Breast epithelium (tissue), 4 donors: ENCODE data around the gene SLC25A48. TPM values are rescaled to one million over a fixed set of nuclear protein-coding genes. Genes with fewer than 3 reads are reported as not detected.

Experiments used
- DNase-seq, 2 donors: peaks; one replicate each; pipeline ENCODE4 v3.0.0-alpha.2; 2019; ENCODE audit warnings: low spot score in 2 of 2
- H3K27ac ChIP-seq, 2 donors: fragments of 200-600 bp; sonication (generic) in 1 of 2; one replicate each; pipeline ENCODE4 v1.5.1; 2016 to 2019; ENCODE audit warnings: mild to moderate bottlenecking in 1 of 2
- H3K27me3 ChIP-seq, 2 donors: fragments of 200-600 bp; sonication (generic) in 1 of 2; one replicate each; pipeline versions ENCODE4 v1.5.1 to v1.6.0; 2017 to 2019; ENCODE audit warnings: control low read depth in 1 of 2, mild to moderate bottlenecking in 1 of 2
- H3K36me3 ChIP-seq: fragments of 200-600 bp; one replicate; pipeline ENCODE4 v1.5.1; 2019
- H3K4me1 ChIP-seq, 2 donors: fragments of 200-600 bp; sonication (generic); one replicate each; pipeline ENCODE4 v1.5.1; 2016 to 2019; ENCODE audit warnings: control low read depth in 1 of 2
- H3K4me3 ChIP-seq, 3 donors: fragments of 200-600 bp; sonication (generic); 1 replicate in 2 of 3; 2 replicates in 1 of 3; pipeline ENCODE4 v1.5.1; 2016 to 2019; ENCODE audit warnings: mild to moderate bottlenecking in 3 of 3, moderate library complexity in 2 of 3
- H3K9me3 ChIP-seq, 2 donors: fragments of 200-600 bp; sonication (generic) in 1 of 2; one replicate each; pipeline ENCODE4 v1.5.1; 2016 to 2019; ENCODE audit warnings: control low read depth in 1 of 2
- POLR2A ChIP-seq: fragments of 450-650 bp; IDR thresholded peaks from one replicate; pipeline ENCODE4 v1.6.1; 2016; ENCODE audit warnings: antibody characterized with exemption, mild to moderate bottlenecking, moderate library complexity
- POLR2AphosphoS5 ChIP-seq, 3 donors: sonication (generic); formaldehyde crosslinking; IDR thresholded peaks; one replicate each; pipeline ENCODE4 v1.6.1; 2017; ENCODE audit warnings: antibody characterized with exemption in 3 of 3
- intact Hi-C: fragments of 100-400 bp; cut with DNase I; formaldehyde crosslinking; loops from one replicate; pipeline ENCODE4 v1.15.1; 2023; ENCODE audit warnings: low total_unique reads
- total RNA-seq, 3 donors: library from RNA; depleted of rRNA; stranded (reverse); fragments of >200 nt; gene quantifications; one replicate each; pipeline ENCODE4 v1.1.0, GENCODE V29; 2016
- TF ChIP-seq, protein P1 (sequence below), 3 donors: fragments of 450-650 bp; IDR thresholded peaks; one replicate each; pipeline ENCODE4 v1.5.1; 2016 to 2017; ENCODE audit warnings: antibody characterized with exemption in 3 of 3, mild to moderate bottlenecking in 3 of 3, moderate library complexity in 3 of 3

The SLC25A48 gene
- total RNA-seq, 3 donors from 2014 or later = 0.33 to 6.2 (median 1.8) TPM

GRCh38 chr5:135885031-135885430 is 50.6 kb downstream of the SLC25A48 start:
- intact Hi-C loops = loop anchor here (1.0 to 5.0 kb wide), 2 partner anchors 29 to 478 kb away; no protein-coding TSS in a partner anchor
- TF ChIP-seq POLR2AphosphoS5 (IDR thresholded peaks at IDR 0.05) = no peak
- no peak for TF ChIP-seq POLR2A
- TF ChIP-seq, protein P1, sequence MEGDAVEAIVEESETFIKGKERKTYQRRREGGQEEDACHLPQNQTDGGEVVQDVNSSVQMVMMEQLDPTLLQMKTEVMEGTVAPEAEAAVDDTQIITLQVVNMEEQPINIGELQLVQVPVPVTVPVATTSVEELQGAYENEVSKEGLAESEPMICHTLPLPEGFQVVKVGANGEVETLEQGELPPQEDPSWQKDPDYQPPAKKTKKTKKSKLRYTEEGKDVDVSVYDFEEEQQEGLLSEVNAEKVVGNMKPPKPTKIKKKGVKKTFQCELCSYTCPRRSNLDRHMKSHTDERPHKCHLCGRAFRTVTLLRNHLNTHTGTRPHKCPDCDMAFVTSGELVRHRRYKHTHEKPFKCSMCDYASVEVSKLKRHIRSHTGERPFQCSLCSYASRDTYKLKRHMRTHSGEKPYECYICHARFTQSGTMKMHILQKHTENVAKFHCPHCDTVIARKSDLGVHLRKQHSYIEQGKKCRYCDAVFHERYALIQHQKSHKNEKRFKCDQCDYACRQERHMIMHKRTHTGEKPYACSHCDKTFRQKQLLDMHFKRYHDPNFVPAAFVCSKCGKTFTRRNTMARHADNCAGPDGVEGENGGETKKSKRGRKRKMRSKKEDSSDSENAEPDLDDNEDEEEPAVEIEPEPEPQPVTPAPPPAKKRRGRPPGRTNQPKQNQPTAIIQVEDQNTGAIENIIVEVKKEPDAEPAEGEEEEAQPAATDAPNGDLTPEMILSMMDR (IDR thresholded peaks at IDR 0.05) = no peak
- Histone ChIP-seq H3K4me3 (no peak overlapping the region), H3K36me3 (no peaks in the 10 kb centered on the region), H3K27ac (no peak overlapping the region), H3K9me3 (no peaks in the 10 kb centered on the region), H3K27me3 (peaks cover 0 to 10% of the 10 kb centered on the region in 2 donors), H3K4me1 (no peaks in the 10 kb centered on the region)
- DNase-seq = no peak

DNA sequence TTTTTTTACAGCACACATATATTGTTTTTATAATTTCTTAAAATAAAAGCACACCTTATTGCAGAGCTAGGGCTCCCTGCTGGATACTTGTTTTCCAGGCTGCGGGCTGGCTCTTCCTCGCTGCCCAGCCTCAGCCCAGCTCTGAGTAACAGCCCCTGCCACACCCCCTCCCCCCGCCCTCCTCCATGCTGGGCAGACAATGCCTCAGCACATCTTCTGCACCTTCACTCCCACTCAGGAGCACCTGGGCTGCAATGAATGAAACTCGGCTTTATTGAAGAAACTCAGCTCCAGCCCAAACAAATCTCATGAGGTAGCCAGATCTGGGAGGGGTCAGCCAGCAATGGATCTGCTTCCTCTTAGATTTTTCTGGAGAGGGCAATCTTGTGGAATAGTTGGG is 51.7 kb downstream of the SLC25A48 start:
- H3K36me3 ChIP-seq = no peaks in the 10 kb centered on the region
- intact Hi-C loops = loop anchor here (5.0 kb wide), 1 partner anchor 479 kb away; no protein-coding TSS in a partner anchor
- peaks cover 0 to 10% of the 10 kb centered on the region in 2 donors for H3K27me3 ChIP-seq
- H3K4me3 ChIP-seq = no peak overlapping the region
- no peak for TF ChIP-seq POLR2AphosphoS5 (IDR thresholded peaks at IDR 0.05)
- TF ChIP-seq, protein P1 (IDR thresholded peaks at IDR 0.05) = no peak
- TF ChIP-seq POLR2A = no peak
- DNase-seq = no peak
- H3K4me1 ChIP-seq = no peaks in the 10 kb centered on the region
- no peak overlapping the region for H3K27ac ChIP-seq
- H3K9me3 ChIP-seq = no peaks in the 10 kb centered on the region

DNA sequence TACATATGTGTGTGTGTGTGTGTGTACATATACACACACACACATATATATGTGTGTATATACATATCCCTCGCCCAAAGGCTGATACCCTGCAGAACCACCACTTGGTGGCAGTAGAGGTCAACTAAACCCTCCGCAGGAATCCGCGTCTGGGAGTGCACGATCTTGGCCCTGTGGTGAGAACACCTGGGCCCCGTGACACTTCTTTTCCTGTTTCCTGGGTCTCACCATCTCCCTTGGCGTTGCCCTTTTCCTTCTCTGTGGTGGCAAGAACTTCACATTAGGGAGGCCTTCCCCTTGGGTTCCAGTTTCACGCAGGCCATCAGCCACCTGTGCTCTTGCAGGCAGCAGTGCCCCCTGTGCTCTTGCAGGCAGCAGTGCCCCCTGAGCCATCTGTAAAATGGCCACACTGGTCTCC is 53.0 kb downstream of the SLC25A48 start:
- TF ChIP-seq POLR2A (no peak), POLR2AphosphoS5 (IDR thresholded peaks at IDR 0.05) (no peak)
- TF ChIP-seq, protein P1 (IDR thresholded peaks at IDR 0.05) = peak in 2 of 3 donors; percentile 68 to 80
- H3K9me3 ChIP-seq = no peaks in the 10 kb centered on the region
- no peak overlapping the region for H3K4me3 ChIP-seq
- peak in 1 of 2 donors; percentile 23 for DNase-seq
- peaks cover 0 to 10% of the 10 kb centered on the region in 2 donors for H3K27me3 ChIP-seq
- no peaks in the 10 kb centered on the region for H3K4me1 ChIP-seq
- intact Hi-C loops = loop anchor here (5.0 kb wide), 1 partner anchor 480 kb away; no protein-coding TSS in a partner anchor
- H3K36me3 ChIP-seq = no peaks in the 10 kb centered on the region
- no peak overlapping the region for H3K27ac ChIP-seq

DNA sequence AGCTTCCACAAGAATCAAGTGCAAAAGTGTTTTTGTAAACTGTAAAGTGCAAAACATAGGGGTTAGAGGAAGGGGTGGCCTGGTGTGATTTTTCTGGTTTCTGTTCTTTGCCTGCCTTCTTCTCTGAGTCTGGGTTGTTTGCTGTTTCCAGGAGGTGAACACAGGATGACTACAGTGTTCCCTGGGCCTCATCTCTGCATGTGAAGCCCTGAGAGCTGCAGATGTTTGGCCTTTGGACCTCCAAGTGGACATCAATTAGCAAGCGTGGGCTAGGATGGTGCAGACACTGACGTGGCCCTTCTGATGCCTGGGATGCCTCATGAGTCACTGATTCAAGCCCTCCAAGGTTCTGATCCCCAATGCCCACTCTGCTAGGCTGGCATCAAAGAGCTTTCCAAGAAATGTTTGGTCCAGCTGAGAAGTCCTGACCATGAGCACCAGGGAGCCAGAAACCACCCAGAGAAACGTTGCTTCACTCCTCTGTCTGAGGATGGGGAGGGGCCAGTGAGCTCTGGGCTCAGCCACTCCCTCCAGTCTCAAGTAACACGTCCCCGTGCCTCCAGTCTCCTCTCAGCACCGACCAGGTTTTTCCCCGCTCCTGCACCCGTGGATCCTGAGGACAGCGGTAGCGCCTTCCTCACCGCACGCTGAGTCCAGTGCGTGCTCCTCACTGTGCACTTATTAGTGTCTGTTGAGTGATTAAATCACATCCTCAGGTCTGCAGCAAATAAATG is 53.6 kb downstream of the SLC25A48 start:
- H3K27me3 ChIP-seq = peaks cover 0 to 10% of the 10 kb centered on the region in 2 donors
- intact Hi-C loops = loop anchor here (5.0 kb wide), 1 partner anchor 481 kb away; no protein-coding TSS in a partner anchor
- DNase-seq = no peak
- no peak overlapping the region for H3K4me3 ChIP-seq
- no peaks in the 10 kb centered on the region for H3K36me3 ChIP-seq
- H3K27ac ChIP-seq = no peak overlapping the region
- no peaks in the 10 kb centered on the region for H3K9me3 ChIP-seq
- H3K4me1 ChIP-seq = no peaks in the 10 kb centered on the region
- no peak for TF ChIP-seq POLR2AphosphoS5 (IDR thresholded peaks at IDR 0.05)
- no peak for TF ChIP-seq POLR2A
- TF ChIP-seq, protein P1 (IDR thresholded peaks at IDR 0.05) = no peak

GRCh38 chr5:135890296-135890695 is 55.8 kb downstream of the SLC25A48 start:
- no peaks in the 10 kb centered on the region for H3K4me1 ChIP-seq
- DNase-seq = no peak
- intact Hi-C loops = no loop called here
- no peaks in the 10 kb centered on the region for H3K36me3 ChIP-seq
- TF ChIP-seq POLR2A = no peak
- TF ChIP-seq, protein P1 (IDR thresholded peaks at IDR 0.05) = no peak
- no peak for TF ChIP-seq POLR2AphosphoS5 (IDR thresholded peaks at IDR 0.05)
- peaks cover 0 to 2% of the 10 kb centered on the region in 2 donors for H3K27me3 ChIP-seq
- no peak overlapping the region for H3K4me3 ChIP-seq
- no peak overlapping the region for H3K27ac ChIP-seq
- no peaks in the 10 kb centered on the region for H3K9me3 ChIP-seq
